Stimulated activated CD4-positive, alpha-beta T cell treated with anti-CD3 and anti-CD28 coated beads, Interleukin-4, amount 100 ng/mL, for 4 hours (primary cell): ENCODE data around the gene KCNMB1.

Experiments used
- DNase-seq, 2 experiments: peaks; one replicate each; pipeline ENCODE4 v3.0.0-alpha.2; 2020

KCNMB1 gene

DNA sequence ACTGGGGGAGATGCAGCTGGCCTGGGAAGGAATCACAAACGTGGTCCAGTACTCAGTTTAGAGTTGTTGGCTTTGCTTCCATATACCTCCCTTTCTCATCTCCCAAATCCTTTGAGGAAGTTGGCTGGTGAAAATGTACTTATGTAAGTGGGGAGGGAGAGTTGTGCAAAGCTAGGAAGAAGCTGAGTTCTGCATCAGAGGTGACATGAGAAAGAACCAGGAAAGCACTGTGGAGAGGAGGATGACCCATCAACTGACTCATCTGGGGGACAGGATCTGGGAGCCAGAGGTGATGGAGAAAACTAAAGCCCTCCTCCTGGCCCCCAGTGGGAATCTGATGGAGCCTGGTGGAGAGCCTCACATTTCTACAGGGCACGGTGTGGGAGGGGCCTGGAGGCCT, 16.2 kb downstream of the KCNMB1 start:
- DNase-seq = no peak

DNA sequence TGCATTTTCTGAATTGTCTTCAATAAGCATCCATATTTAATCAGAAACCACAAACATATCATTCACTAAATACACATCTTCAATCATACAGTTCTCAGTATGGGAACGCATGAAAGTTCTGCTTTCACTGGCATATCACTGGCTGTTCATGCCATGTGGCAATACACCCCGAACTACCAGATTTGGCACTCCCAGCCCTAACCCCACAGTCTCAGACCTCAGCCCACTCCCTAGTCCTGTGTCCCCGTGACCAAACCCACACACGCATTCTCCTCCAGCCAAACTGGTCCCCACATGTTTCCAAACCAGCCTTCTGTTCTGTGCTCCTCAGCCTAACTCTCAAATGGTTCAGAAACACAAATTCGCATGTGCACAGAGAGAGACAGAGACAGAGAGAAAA, 20.6 kb downstream of the KCNMB1 start:
- DNase-seq = no peak

DNA sequence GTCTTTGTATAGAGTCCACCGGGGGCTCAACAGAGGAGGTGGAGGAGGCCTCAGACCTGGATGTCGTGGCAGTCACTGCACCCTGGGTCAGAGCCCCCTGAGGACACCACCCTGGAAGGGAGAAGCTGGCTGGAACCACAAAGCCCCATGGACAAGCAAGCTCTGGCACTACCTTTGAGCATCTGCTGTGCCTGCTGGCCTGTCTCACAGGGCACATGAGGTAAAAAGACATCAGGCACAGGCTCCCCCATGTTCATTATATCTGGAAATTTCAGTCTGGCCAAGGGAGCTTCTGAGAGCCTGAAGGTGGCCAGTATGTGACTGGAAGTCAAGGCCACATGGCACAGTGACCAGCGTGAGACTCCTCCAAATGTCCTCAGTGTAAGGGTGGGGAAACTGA, 22.9 kb downstream of the KCNMB1 start:
- DNase-seq = no peak

DNA sequence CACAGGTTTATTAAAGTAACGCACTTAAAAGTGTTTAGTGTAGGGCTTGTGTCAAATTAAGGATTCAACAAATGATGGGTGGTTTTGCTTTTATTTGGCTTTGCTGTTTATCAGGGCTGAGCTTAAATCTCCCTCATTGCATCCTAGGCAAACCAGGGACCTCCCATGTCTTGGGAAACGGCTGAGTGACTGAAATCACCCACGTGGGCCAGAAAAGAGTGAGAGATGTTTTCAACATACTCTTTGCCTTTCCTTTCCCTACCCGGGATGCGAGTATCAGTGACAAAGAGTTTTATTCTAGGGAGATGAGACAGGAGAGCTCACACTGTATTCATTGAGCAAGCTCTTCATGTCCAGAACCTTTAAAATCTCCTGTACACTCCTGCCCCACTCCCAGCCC, 23.3 kb downstream of the KCNMB1 start:
- no peak for DNase-seq

DNA sequence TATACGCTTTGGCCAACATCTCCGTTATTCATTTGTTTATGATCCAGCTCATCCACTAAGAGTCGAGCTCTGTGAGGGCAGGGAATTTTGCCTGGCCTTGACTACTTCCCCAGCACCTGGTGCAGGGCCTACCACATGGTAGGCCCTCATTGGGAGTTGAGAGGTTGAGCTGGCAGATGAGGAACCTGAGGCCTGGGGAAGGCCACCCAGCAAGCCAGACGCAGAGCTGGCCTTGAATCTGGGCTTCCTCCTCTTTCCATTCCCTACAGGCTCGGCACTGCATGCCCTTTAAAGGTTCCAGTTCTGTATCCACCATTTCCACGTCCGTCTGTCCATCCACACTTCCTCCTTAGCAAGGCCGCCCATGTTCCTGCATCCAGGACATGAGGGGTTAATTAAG, 24.2 kb downstream of the KCNMB1 start:
- no peak for DNase-seq

DNA sequence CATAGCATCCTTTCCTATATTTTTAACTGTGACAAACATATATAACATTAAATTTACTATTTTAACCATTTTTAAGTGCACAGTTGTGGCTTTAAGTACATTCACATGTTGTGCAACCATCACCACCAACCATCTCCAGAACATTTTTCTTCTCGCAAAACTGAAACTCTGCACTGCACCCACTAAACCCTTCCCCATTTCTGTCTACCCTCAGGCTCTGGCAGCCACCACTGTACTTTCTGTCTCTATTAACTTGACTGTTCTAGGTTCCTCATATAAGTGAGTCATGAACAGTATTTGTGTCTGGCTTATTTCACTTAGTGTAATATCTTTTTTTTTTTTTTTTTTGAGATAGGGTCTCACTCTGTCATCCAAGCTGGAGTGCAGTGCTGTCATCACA, 25.5 kb downstream of the KCNMB1 start:
- DNase-seq = no peak

DNA sequence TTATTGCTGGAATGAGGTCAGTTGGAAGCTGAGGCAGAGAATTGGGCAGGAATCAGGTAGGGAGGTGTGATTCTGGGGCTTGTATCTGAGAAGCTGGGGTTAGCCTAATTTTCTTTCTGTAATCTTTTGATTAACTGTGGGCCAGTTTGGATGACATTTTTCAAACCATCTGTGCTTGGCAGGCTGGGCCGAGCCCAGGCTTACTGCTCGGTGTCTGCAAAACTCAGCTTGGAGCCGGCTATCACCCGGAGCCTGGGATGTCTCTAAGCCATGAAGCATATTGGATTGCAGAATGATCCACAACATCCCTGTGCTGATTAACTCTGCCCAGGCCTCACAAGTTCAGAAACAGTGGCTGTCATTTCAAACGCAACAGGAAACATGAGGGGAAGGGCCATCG, 26.5 kb downstream of the KCNMB1 start:
- DNase-seq = no peak

DNA sequence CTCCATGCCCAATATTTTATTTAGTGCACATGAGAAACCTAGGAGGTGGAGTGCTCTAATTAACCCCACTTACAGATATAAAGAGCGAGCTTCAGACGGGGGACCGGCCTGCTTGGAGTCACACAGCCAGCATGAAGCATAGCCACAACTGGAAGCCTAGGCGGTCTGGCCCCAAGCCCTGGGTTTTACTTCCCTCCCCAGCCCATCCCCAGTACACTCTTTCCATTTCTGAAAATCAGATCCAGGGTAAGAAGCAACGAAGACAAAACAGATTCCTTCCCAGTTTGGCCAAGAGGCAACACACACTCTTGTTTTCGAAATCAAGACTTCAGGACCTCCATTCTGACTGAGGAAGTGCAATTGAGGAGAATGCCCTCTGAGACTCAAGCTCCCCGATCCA, 27.1 kb downstream of the KCNMB1 start:
- DNase-seq = no peak

DNA sequence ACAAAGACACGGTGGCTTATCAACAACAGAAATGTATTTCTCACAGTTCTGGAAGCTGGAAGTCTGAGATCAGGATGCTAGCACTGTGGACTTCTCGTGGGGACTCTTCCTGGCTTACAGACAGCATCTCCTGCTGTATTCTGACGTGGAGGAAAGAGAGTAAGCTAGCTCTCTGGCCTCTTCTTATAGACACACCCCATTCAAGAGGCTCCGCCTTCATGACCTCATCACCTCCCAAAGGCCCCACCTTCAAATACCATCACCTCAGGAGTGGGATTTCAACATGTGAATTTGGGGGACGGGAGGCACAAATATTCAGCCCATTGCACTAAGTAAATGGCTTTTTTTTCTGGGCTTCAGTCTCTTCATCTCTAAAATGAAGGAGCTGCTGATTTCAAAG, 27.6 kb downstream of the KCNMB1 start:
- DNase-seq = no peak

DNA sequence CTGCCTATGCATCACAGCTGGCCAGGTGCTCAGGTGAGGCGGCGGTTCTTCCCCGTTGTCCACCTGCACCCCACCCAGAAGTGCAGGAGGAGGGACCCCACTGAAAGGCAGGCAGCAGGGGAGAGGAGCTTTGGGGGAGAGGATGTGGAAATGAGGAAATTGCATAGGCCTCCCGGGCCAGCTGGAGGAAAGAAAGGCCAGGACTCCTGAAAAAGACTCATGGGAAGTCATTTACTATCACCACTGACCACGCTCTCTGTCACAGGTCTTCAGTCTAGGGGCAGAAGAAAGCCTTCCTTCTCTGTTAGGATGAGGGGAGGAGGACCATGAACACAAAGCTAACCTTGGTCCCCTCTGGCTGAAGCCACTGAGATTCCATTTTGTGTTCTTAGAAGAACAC, 28.1 kb downstream of the KCNMB1 start:
- no peak for DNase-seq

DNA sequence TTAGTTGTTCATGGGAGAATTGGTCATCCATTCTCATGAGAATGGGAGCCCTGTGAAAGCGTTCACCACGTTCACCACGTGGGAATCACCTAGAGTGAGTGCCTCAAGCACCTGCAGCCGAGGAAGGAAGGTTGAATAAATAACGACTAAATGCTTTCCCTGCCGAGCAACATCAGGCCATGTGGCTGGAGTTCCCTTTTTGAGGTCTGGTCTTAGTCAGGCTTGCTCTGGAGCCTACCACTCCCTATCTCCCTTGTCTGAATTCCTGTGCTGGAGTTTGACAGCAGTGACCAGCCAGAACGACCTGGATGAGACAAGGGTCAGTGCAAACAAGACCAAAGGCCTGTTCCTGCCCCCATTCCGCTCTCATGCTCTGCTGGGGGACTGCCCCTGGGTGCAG, 28.5 kb downstream of the KCNMB1 start:
- no peak for DNase-seq

DNA sequence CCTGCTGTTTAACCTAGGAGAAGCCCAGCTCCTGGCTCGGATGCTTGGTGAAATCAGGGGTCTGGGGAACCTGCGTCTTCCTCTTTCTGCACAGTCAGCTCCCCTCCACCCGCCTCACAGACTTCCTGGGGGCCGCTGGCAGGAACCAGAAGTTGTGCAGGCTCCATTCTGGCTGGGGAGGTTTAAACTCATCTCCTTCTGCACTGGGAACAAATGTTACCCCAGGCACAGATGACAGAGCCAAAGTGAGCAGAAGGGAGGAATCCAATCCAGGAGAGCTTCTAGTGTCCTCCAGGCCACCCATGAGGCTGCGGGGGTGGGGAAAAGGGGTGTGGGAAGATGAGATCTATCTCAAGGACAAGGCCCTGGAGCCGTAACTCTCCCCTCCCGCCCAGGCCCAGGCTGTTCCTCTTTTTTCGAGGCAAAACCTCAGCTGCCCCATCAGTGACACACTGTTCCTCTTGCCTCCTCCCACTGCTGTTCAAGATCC, 31.2 kb downstream of the KCNMB1 start:
- no peak for DNase-seq

DNA sequence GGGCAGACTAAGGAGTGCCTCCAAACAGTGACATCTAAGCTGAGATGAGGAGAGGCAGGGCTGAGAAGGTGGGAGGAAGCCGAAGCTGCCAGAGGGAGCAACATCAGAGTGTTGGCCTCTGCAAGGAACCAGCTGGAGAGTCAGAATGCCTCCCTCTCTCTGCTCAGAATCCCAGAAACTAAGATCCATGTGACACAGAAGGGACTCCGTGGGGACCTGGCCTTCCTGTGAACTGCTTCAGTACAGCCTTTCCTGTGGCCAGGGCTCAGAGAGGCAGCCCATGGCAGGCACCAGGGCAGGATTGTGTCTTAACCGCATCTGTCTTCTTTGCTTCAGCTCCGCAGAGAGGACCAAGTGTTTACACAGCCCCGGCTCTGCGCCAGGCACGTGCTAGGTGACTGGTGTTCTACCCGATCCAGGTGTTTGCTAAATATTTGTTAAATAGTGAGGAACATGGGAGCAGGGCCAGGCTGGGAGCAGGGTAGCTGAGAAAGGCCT, 33.5 kb downstream of the KCNMB1 start:
- no peak for DNase-seq

DNA sequence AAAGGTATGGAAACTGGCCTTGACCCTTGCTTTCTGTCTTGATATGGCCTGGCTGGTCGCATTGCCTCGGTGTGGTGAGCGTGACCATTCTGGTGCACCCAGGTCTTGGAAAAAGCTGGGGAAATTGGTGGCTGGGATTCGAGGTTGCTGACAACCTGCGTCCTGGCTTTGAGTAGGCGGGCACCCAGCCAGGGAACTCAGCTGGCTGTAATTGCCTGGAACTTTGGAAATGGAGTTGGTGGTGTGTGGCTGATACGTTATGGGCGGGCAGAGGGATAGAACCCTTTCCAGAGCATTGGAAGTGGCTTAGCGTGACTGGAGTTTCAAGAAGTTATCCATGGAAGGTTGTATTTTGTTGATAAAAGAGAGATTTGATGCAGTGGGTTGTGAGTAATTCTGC, 35.2 kb downstream of the KCNMB1 start:
- no peak for DNase-seq

DNA sequence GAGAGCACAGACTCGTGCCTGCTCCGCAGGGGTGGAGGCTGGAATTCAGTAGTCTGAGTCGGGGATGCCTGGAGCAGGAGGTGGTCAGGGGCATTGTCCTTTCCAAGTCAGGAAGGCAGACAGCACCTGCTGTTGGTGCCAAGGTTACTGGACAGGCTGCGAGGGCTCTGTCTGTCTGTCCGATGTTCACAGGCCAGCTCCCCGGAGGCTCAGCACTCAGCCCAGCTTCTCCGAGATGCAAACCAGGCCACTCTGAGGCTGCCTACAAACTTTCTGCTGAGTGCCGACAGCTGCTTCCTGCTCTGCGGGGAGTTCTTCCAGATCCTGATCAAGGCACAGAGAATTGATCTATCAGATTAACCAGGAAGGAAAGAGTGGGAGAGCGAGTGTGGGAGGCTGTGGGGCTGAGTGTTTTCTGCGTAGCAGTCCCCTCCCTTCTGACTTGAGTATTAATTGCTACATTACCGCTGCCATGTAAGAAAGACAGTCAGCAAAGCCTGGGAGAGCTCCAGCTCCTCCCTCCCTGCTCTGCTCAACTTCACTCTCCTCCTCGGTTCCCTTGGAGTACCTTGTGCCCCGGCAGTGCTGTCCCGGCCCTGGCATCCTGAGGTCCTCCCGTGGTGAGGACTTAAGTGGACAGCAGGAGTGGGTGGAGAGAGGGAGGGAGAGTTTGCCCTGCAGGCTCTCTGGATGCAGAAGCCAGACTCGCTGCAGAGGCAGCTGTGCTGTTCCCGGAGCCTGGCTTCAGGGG, 36.0 kb downstream of the KCNMB1 start:
- DNase-seq = no peak

DNA sequence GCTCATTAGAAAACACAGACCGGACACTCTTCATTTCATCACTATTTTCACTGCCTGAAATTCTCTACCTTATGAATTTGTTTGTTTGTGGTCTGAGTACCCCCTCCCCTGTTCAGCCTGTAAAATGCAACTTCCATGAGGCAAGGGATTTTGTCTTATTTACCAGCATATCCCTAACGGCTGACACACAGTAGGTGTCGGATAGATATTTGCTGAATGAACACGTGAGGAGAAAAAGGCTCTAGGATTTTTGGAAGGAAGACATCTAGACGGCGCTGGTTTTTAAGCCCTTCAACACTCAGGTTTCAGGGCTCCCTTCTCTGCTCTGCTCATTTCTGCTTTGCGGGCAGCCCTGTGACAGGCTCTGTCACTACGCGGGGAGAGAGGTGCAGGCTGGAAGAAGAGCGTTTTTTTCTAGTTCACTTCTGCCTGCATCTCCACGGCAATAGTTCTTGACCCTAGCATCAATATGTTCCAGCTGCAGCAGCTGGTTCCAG, 41.0 kb downstream of the KCNMB1 start:
- no peak for DNase-seq

DNA sequence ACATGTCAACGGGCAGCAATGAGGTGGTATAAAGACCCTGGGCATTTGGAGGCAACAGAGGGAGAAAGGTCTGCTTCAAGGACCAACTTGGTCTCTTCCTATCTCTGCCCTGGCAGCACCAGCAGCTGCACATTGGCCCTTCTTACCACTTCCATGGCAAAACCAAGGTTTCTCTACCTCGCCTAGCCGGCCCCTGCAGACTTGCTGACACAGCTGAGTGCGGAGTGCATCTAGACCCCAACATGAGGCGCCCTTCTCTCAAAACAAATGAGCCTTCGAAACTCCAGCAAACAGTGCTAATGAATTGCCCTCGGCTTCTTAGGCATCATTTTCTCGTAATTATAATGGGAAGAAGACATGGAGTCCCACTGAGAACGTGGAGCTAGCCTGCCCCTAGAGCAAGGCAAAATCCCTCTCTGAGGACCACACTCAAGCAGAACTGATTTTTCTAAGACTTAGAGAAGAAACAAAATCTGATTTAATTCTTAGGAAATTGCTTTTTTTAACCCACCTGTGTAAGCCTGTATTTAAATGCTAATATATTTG, 42.1 kb downstream of the KCNMB1 start:
- no peak for DNase-seq

DNA sequence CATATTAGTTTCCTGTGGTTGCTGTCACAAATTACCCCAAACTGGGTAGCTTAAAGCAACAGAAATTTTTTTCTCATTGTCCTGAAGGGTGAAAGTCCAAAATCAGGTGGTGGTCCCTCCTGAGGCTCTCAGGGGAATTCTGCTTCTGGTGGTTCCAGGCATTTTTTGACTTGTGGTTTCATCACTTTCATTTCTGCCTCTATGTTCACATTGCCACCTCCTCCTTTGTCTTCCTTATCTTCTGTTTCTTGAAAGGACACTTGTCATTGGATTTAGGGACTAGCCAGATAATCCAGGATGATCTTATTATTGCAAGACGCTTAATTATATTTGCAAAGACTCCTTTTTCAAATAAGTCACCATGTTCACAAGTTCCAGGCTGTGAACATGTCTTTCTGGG, 43.2 kb downstream of the KCNMB1 start:
- no peak for DNase-seq

DNA sequence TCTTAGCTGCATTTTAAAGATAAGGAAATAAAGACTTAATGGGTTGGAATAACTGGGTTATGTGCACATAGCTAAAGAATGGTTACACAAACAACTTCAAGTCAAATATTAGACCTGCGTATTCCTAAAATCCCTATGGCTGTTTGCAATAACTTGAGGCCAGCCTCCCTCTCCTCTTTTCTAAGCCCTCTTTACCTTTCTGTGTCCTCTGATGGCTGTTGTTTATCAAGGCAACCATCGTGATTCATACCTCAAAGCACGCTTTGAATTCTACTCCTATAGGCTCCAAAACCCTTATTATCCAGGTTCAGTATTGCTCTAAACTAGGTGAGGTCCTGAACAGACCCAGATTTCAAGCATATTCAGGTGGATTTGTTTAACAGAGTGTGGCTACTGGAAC, 46.0 kb downstream of the KCNMB1 start:
- DNase-seq = no peak

DNA sequence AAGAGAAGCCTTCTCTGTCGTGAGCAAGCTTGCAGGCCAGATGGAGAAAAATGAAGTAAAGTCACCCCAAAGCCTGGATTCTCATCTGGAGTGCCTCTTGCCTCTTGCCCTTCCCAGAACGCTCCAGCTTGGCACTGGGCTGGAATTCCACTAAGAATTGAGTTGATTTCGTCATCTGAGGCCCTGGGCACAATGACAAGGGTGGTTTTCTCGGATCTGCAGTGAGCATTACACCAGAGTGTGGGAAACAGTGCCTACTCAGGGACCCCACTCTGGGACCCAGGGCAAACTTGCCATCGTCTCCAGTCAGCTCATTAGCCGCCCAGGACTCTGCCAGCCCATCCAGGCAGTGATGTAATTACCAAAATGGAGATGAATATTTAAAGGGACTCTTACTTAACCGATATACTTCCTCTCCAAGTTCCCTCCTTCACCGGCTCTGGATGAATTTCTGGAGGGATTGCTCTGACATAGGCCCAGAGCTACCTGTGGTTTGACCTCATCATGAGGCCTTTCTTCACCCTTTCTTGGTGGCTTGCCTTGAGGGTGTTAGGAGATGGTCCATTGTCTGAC, 46.9 kb downstream of the KCNMB1 start:
- no peak for DNase-seq

DNA sequence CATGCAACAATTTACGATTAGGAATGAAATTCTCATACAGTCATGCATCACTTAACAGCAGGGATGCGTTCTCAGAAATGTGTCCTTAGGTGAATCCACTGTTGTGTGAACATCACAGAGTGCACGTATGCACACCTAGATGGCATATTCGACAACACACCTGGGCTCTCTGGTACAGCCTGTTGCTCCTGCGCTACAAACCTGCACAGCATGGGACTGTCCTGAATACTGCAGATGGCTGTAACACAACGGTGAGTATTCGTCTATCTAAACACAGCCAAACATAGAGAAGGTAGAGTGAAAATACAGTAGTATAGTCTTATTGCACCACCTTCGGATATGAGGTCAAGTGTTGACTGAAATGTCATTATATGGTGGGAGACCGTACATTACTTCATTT, 47.6 kb downstream of the KCNMB1 start:
- DNase-seq = no peak

DNA sequence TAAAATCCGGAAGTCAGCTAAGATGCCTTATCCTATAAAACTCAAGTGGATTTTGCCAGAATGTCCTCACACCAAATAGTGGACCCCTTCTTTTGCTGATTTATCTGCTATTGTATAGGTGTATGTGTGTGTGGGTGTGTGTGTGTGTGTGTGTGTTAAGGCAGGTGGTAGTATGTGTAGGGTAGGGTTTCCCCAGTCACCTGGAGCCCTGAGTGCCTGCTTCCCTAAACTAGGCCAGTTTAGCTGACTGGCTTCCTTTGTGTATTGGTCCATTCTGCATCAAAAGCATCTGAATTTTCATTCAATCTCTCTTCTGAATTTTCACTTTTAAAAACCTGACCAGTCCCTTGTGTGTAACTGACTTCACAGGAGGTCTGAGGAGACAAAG, 49.4 kb downstream of the KCNMB1 start:
- no peak for DNase-seq

DNA sequence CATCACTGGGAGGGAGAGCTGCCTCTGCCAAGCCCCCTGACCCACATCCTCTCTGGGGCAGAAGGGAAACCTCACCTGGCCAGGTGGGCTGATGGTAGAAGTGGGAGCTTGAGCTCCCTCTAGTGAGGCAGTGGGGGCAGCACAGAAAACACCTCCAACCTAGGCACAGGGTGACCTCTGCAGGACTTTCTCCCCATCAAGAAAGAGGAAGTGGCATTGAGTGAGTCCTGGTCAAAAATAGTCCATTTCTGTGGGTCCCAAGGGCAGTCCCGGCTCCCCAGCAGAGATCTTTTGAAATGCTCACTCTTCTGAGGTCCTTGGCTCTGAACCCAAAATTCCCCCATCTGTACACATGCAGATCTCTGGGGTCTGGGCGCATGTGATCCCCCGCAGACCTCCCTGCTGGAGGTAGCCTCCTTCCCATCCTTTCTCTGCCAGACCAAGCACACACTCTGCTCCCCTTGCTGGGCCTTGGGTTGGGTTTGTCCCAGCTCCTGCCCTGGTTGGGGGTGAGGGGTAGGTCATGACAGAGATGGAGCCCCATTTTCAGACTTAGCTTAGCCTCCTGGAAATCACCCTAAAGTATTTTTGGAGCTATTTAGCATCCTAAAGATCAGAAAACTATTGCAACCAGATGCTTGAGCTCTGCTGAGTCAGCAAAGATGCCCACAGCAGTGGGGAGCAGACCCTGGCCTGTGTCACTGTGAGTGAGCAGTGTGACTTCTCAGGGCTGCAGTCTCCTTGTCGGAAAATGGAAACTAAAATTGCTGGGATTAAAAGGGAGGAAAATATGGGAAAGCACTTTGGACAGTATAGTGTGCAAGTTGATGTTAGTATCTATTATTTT, 50.0 kb downstream of the KCNMB1 start:
- peak; percentile 54 to 72 for DNase-seq
